Measurements from ENCODE around the gene KCNIP1. TPM values are rescaled to one million over a fixed set of nuclear protein-coding genes. Genes with fewer than 3 reads are reported as not detected.
A peak's percentile ranks its signal among the peaks of the same experiment; 100 is the strongest.

Gene KCNIP1
- total RNA-seq, 1 donor from 2014 or later = 8.7 TPM

DNA sequence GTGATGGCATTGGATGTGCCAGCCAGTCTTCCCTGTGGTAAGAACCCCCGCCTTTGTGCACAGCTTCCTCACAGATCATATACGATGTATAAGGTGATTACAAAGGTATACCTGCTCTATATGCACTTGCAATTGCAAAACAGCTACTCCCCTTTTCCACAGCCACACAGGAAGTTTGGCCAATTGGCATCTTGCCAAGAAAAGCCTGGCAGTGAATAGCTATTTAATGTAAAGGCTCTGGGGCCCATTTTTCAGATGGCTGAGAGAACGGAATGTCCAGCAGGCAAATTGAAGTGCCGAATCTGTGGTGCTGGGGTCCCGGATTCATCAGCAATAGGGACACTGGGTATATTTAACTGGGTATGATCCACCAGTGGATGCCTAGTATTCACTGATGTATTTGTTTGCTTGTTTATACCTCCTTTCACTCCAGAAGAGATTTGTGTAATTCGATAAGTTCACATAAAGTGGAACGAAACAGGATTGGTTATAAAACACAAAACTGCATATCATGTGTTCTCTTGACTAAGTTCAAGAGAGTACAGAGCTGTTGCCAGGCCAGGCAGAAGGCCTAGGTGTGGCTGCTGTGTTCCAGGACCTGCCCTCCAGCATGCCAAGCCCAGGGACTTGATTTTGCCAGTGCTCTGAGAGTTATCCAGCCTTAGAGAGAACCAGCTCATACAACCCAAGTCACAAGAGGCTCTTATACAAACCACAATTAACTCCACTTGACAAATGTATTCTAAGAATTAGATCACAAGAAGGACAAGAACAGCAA, 252.0 kb downstream of the KCNIP1 start:
- TF ChIP-seq CTCF (IDR thresholded peaks at IDR 0.05) = no peak
- H3K36me3 Mint-ChIP-seq (ENCODE audit: low read depth) = no peaks in the 10 kb centered on the region
- H3K4me3 Mint-ChIP-seq (ENCODE audit: unreplicated experiment) = no peak overlapping the region
- peak overlapping the region; percentile 92 for H3K27ac Mint-ChIP-seq (ENCODE audit: unreplicated experiment)
- H3K9me3 Mint-ChIP-seq (ENCODE audit: low read depth) = no peaks in the 10 kb centered on the region
- no peak for DNase-seq (ENCODE audit: low spot score)
- H3K27me3 Mint-ChIP-seq (ENCODE audit: low read depth) = peaks cover 5% of the 10 kb centered on the region
- H3K4me1 Mint-ChIP-seq (ENCODE audit: low read depth) = peaks cover 51% of the 10 kb centered on the region

DNA sequence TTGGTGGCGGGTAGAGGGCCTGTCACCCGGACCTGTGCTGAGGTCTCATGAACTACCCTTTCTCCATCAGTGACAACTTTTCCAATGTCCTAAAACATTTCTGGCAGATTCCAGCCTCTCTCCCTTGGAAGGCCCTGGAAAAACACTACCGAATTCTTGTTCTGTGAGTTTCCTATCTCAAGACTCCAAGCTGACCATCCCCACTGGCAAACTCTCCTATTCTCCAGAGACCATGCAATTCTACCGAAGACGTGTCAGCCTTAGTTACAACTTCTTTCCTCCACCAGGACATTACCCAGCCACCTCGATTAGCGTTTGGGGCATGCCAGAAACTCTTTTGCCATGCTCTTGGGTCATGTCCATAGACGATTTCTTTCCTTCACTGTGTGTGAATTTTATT, 252.9 kb downstream of the KCNIP1 start:
- Mint-ChIP-seq H3K4me3 (ENCODE audit: unreplicated experiment) (peak overlapping the region; percentile 6), H3K36me3 (ENCODE audit: low read depth) (no peaks in the 10 kb centered on the region), H3K27me3 (ENCODE audit: low read depth) (peaks cover 5% of the 10 kb centered on the region), H3K27ac (ENCODE audit: unreplicated experiment) (peak overlapping the region; percentile 92), H3K4me1 (ENCODE audit: low read depth) (peaks cover 51% of the 10 kb centered on the region), H3K9me3 (ENCODE audit: low read depth) (no peaks in the 10 kb centered on the region)
- TF ChIP-seq CTCF (IDR thresholded peaks at IDR 0.05) = no peak
- DNase-seq (ENCODE audit: low spot score) = no peak

GRCh38 chr5:170757182-170757601, 253.4 kb downstream of the KCNIP1 start:
- no peak for DNase-seq (ENCODE audit: low spot score)
- peaks cover 46% of the 10 kb centered on the region for H3K4me1 Mint-ChIP-seq (ENCODE audit: low read depth)
- no peaks in the 10 kb centered on the region for H3K36me3 Mint-ChIP-seq (ENCODE audit: low read depth)
- no peaks in the 10 kb centered on the region for H3K9me3 Mint-ChIP-seq (ENCODE audit: low read depth)
- TF ChIP-seq CTCF (IDR thresholded peaks at IDR 0.05) = no peak
- H3K27me3 Mint-ChIP-seq (ENCODE audit: low read depth) = peaks cover 5% of the 10 kb centered on the region
- peak overlapping the region; percentile 6 for H3K4me3 Mint-ChIP-seq (ENCODE audit: unreplicated experiment)
- H3K27ac Mint-ChIP-seq (ENCODE audit: unreplicated experiment) = peak overlapping the region; percentile 92

DNA sequence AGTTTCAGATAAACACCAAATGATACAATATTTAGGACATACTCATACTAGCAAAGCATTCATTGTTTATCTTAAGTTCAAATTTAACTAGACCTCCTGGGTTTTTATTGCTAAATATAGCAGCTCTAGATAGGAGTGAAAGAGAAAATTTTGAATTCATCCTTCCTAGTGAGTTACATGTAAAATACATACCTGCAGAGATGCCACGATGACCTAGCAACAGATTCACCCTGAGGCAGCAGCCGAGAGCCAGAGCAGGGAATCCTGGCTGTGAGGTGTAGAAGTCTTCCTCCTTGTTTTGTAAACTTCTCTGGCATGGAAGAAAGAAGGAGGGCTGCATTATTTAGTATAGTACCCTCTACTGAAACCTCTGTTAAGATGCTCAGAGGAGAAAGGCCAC, 253.8 kb downstream of the KCNIP1 start:
- Mint-ChIP-seq H3K27ac (ENCODE audit: unreplicated experiment) (peak overlapping the region; percentile 92), H3K4me1 (ENCODE audit: low read depth) (peaks cover 41% of the 10 kb centered on the region), H3K4me3 (ENCODE audit: unreplicated experiment) (no peak overlapping the region), H3K9me3 (ENCODE audit: low read depth) (no peaks in the 10 kb centered on the region), H3K36me3 (ENCODE audit: low read depth) (no peaks in the 10 kb centered on the region), H3K27me3 (ENCODE audit: low read depth) (peaks cover 4% of the 10 kb centered on the region)
- TF ChIP-seq CTCF (IDR thresholded peaks at IDR 0.05) = no peak
- DNase-seq (ENCODE audit: low spot score) = no peak

DNA sequence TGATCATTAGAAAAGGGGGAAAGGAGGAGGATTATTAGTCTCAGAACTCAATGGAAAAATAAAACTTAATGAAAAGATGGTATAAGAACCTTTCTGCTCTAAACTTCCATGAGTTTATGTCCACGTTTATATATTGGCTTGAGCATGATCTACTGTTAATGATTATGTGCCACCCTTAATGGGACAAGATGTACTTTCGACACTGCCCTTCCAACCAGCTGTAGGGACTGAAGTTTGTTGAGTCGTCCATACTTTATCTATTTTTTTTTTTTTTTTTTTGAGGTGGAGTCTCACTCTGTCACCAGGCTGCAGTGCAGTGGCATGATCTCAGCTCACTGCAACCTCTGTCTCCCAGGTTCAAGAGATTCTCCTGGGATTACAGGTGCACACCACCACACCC, 254.7 kb downstream of the KCNIP1 start:
- Mint-ChIP-seq H3K4me1 (ENCODE audit: low read depth) (peaks cover 38% of the 10 kb centered on the region), H3K27ac (ENCODE audit: unreplicated experiment) (no peak overlapping the region), H3K27me3 (ENCODE audit: low read depth) (peaks cover 4% of the 10 kb centered on the region), H3K9me3 (ENCODE audit: low read depth) (no peaks in the 10 kb centered on the region), H3K4me3 (ENCODE audit: unreplicated experiment) (no peak overlapping the region), H3K36me3 (ENCODE audit: low read depth) (no peaks in the 10 kb centered on the region)
- TF ChIP-seq CTCF (IDR thresholded peaks at IDR 0.05) = no peak
- DNase-seq (ENCODE audit: low spot score) = no peak
